Stimulated activated naive CD8-positive, alpha-beta T cell treated with anti-CD3 and anti-CD28 coated beads, Interleukin-15, Interleukin-2, amounts not matched to agents 100 ng/mL and 50 ng/mL, for 24 hours (primary cell): ENCODE results near the gene RAP1GAP2.

Source experiments
- H3K27ac Mint-ChIP-seq: one replicate; pipeline ENCODE4 v1.8.0; 2021; ENCODE audit warnings: mild to moderate bottlenecking, mixed read lengths
- H3K27me3 Mint-ChIP-seq: one replicate; pipeline ENCODE4 v1.8.0; 2021; ENCODE audit warnings: mixed read lengths
- H3K36me3 Mint-ChIP-seq: one replicate; pipeline ENCODE4 v1.8.0; 2021; ENCODE audit warnings: low read depth, mixed read lengths
- H3K4me1 Mint-ChIP-seq: one replicate; pipeline ENCODE4 v1.8.0; 2021; ENCODE audit warnings: low read depth, mixed read lengths
- H3K4me3 Mint-ChIP-seq: one replicate; pipeline ENCODE4 v1.8.0; 2021; ENCODE audit warnings: mild to moderate bottlenecking, mixed read lengths
- H3K9me3 Mint-ChIP-seq: one replicate; pipeline ENCODE4 v1.8.0; 2021; ENCODE audit warnings: mixed read lengths

Gene RAP1GAP2

DNA sequence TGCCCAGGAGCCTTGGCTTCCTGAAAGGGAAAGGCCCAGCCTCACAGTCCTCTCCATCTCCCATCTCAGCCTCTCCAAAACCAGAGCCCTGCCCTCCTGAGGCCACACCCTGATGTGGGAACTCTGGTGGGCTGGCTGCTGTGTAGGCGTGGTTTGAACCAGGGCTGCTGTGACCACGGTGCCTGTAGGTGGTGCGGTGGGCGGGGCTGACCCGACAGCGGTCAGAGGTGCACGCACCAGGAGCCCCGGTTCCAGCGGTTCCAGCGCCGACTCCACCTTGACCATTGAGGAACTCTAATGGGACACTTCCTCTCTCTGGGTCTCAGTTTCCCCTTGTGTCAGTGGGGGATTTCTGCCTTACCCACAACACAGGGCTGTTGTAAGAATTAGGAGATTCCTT lies 2.4 kb downstream of the RAP1GAP2 start:
- H3K27me3 Mint-ChIP-seq: peaks cover 45% of the 10 kb centered on the region
- no peak overlapping the region for H3K27ac Mint-ChIP-seq
- no peaks in the 10 kb centered on the region for H3K9me3 Mint-ChIP-seq
- no peak overlapping the region for H3K4me3 Mint-ChIP-seq
- H3K4me1 Mint-ChIP-seq: peaks cover 54% of the 10 kb centered on the region
- H3K36me3 Mint-ChIP-seq: peaks cover 6% of the 10 kb centered on the region

GRCh38 chr17:2799653-2800052 lies 3.4 kb downstream of the RAP1GAP2 start:
- Mint-ChIP-seq H3K4me1 (peaks cover 44% of the 10 kb centered on the region), H3K9me3 (no peaks in the 10 kb centered on the region), H3K27ac (no peak overlapping the region), H3K36me3 (peaks cover 6% of the 10 kb centered on the region), H3K27me3 (peaks cover 40% of the 10 kb centered on the region), H3K4me3 (no peak overlapping the region)

DNA sequence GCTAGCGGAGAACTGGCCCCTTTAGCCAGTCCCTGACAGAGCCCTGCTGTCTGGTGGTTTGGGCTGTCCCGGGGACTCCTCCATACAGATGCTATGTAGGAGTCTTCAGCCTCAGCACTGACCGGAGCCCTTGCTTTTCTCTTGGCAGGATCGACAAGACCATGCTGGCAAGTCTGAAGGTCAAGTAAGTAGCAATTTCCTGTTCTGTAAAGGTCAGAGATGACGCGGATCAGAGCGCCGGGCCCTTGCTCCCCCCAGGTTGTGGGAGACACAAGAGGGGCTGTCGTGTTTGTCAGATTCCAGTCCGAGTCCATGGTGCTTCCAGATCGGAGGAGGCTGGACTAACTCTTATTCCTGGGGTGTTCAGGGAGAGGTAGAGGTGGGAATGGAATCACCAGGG lies 4.1 kb downstream of the RAP1GAP2 start:
- no peaks in the 10 kb centered on the region for H3K9me3 Mint-ChIP-seq
- peaks cover 6% of the 10 kb centered on the region for H3K36me3 Mint-ChIP-seq
- H3K27ac Mint-ChIP-seq: no peak overlapping the region
- H3K27me3 Mint-ChIP-seq: peaks cover 36% of the 10 kb centered on the region
- H3K4me1 Mint-ChIP-seq: peaks cover 39% of the 10 kb centered on the region
- no peak overlapping the region for H3K4me3 Mint-ChIP-seq

DNA sequence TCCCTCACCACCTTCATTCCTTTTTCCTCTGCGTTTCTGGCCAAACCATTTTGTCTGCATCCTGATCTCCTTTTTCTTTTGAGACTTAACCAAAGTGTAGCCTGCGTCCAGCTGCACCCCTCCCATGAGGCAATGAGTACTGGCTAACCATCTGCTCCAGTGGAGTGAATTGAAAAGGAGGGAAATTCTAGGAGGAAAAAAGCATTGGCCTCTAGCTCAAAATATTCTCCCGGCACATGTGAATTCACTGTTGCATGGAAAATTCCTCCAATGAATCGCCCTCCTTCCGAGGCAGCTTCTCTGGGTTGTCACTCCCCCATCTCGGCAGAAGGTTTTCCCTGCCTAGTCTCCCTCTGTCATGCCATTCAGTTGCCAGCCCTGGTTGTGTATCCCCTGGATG lies 5.6 kb downstream of the RAP1GAP2 start:
- Mint-ChIP-seq H3K27ac (no peak overlapping the region), H3K9me3 (no peaks in the 10 kb centered on the region), H3K4me1 (peaks cover 24% of the 10 kb centered on the region), H3K4me3 (no peak overlapping the region), H3K36me3 (peaks cover 6% of the 10 kb centered on the region), H3K27me3 (peaks cover 27% of the 10 kb centered on the region)

DNA sequence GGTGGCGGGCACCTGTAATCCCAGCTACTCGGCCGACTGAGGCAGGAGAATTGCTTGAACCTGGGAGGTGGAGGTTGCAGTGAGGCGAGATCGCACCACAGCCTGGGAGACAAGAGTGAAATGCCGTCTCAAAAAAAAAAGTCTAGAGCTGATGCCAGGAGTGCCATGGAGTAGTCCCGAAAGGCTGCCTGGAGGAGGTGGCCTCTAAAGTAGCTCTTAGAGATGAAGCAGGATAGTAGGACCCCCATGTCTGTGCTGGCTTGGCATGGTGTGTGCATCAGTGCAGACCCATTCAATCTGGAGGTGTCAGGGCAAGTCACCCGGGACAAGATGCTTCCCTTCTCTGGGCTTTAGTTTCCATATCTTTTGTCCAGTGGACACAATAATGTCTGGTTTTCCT lies 6.3 kb downstream of the RAP1GAP2 start:
- Mint-ChIP-seq H3K36me3 (peaks cover 6% of the 10 kb centered on the region), H3K9me3 (no peaks in the 10 kb centered on the region), H3K4me1 (peaks cover 17% of the 10 kb centered on the region), H3K27ac (no peak overlapping the region), H3K4me3 (no peak overlapping the region), H3K27me3 (peaks cover 21% of the 10 kb centered on the region)

- Mint-ChIP-seq H3K9me3 (no peaks in the 10 kb centered on the region), H3K4me1 (peaks cover 8% of the 10 kb centered on the region), H3K27me3 (peaks cover 17% of the 10 kb centered on the region), H3K36me3 (peaks cover 6% of the 10 kb centered on the region), H3K4me3 (no peak overlapping the region), H3K27ac (no peak overlapping the region)
Measured at GRCh38 chr17:2803386-2803785, 7.1 kb downstream of the RAP1GAP2 start.

DNA sequence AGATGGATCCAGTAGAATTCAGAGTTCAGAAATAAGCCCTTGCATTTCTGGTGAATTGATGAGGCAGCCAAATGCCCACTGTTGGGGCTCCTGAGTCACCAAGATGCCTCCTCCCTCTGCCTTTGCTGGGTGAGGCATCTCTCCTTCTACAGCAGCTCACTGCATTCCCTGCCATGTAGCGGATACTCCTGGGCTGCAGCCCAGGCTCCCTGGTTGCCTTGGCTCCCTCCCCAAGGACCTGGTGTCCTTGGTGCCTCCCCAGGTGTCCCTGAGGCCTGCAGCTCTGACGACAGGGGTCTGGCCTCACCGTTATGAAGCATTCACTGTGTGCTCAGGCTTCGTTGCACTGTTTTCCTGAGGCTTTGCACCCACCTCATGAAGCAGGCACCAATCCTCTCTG lies 7.7 kb downstream of the RAP1GAP2 start:
- Mint-ChIP-seq H3K27ac (no peak overlapping the region), H3K36me3 (peaks cover 6% of the 10 kb centered on the region), H3K4me1 (peaks cover 6% of the 10 kb centered on the region), H3K27me3 (peaks cover 15% of the 10 kb centered on the region), H3K9me3 (no peaks in the 10 kb centered on the region), H3K4me3 (no peak overlapping the region)

DNA sequence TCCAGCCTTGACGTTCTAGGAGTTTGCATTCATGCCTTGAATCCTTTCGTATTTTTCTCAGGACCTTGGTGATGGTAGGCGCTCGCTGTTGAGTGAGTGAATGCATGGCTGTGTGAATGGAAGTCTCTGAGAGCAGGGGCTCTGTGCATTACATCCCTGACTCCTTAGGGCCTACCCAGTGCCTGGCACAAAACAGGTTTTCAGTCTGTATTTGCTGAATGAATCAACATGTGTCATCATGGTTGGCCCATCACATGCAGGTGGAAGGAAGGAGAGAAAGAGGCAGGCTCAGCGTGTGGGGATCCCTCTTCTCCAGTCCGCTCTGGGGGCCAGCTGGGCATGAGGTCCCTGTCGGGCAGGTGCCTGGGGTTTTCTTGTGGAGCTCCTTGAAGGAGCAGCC lies 8.7 kb downstream of the RAP1GAP2 start:
- Mint-ChIP-seq H3K27ac (no peak overlapping the region), H3K4me3 (no peak overlapping the region), H3K36me3 (peaks cover 6% of the 10 kb centered on the region), H3K27me3 (peaks cover 10% of the 10 kb centered on the region), H3K9me3 (no peaks in the 10 kb centered on the region), H3K4me1 (peaks cover 4% of the 10 kb centered on the region)

DNA sequence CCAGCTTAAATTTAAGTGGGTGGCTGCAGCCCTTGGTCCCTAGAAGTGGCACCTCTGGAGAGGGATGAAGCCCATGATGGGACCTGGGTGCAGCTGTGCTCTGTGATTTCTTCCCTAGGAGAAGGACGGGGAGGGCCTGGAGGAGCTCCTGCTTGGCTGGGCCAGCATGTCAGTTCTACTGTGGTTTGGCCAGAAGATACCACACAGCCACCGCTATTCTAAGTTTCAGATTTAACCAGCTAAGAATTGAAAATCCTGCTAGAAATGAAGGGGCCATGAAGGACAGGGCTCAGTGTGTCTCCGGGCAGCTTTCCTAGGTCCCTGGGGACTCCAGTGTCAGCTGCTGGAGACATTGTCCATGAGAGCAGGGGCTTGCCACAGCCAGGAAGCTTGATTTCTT lies 9.7 kb downstream of the RAP1GAP2 start:
- Mint-ChIP-seq H3K9me3 (no peaks in the 10 kb centered on the region), H3K4me3 (no peak overlapping the region), H3K27ac (no peak overlapping the region), H3K36me3 (peaks cover 6% of the 10 kb centered on the region), H3K27me3 (peaks cover 6% of the 10 kb centered on the region), H3K4me1 (peaks cover 3% of the 10 kb centered on the region)

DNA sequence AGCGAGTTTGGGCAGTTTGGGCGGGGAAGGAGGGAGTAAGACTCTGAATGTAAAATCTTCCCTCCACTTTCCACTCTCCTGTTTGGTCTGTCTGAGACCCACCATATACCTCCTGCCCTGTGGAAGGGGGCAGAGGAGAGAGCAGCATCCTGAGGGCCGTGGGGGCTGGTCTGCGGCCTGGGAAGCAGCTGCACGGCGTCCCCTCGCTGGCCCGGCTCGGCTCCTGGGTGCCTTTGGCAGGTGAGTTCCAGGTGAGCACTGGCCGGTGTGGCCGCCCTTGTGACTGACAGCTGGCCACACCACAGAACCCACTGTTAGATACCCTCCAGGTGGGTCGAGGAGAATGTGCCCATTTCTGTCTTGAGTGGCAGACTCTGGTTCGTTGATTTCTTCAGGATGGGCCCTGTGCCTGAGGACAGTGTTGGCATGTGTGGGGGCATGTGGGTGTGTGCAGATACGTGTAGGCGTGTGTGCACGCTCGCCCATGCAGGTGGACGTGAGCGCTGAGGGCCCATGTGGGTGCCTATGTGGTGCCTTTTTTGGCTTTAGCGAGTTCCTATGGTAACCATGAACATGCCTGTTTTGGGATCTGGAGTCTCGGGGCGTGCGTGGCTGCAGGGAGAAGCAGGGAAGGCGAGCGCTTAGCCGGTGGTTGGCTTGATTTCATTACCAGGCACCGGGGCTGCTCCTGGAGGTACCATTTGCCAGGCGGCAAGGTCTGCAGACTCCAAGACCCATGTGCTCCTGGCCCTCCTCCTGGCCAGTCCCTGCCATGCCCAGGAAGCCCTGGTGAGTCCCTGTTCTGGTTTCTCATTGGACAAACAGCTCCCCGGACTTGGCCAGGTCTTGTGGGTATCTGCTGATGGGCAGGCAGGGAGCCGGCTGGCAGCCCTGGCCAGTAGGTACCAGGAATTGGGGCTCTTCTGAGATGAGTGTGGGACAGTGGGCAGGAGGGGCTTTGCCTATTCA lies 12.4 kb downstream of the RAP1GAP2 start:
- Mint-ChIP-seq H3K9me3 (no peaks in the 10 kb centered on the region), H3K27ac (no peak overlapping the region), H3K4me1 (peaks cover 7% of the 10 kb centered on the region), H3K4me3 (no peak overlapping the region), H3K27me3 (peaks cover 13% of the 10 kb centered on the region), H3K36me3 (no peaks in the 10 kb centered on the region)

DNA sequence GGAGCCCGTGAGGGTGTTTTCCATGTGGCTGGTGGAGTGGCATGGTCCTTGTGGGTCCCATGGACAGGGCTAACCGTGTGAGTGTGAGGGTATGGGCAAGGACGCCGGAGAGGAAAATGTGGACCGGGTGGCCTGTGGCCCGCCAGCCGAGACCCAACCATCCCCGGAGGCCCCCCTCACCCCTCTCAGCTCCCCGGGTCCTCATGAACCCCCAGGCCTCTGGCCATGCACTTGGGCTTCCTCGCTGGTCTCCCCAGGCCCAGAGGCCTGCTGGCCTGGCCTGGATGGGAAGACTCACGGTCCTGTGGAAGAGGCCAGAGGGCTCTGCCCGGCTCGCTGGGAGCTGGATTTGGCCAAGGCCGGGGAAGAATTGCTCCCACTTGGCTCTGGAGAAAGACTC lies 13.1 kb downstream of the RAP1GAP2 start:
- H3K36me3 Mint-ChIP-seq: no peaks in the 10 kb centered on the region
- H3K9me3 Mint-ChIP-seq: no peaks in the 10 kb centered on the region
- peaks cover 12% of the 10 kb centered on the region for H3K4me1 Mint-ChIP-seq
- peaks cover 18% of the 10 kb centered on the region for H3K27me3 Mint-ChIP-seq
- H3K27ac Mint-ChIP-seq: no peak overlapping the region
- H3K4me3 Mint-ChIP-seq: no peak overlapping the region

- no peaks in the 10 kb centered on the region for H3K9me3 Mint-ChIP-seq
- no peaks in the 10 kb centered on the region for H3K36me3 Mint-ChIP-seq
- H3K4me3 Mint-ChIP-seq: peak overlapping the region; percentile 30
- peaks cover 25% of the 10 kb centered on the region for H3K27me3 Mint-ChIP-seq
- peaks cover 31% of the 10 kb centered on the region for H3K4me1 Mint-ChIP-seq
- no peak overlapping the region for H3K27ac Mint-ChIP-seq
Measured at GRCh38 chr17:2814049-2814448, 17.8 kb downstream of the RAP1GAP2 start.

- H3K4me1 Mint-ChIP-seq: peaks cover 31% of the 10 kb centered on the region
- H3K27ac Mint-ChIP-seq: no peak overlapping the region
- H3K9me3 Mint-ChIP-seq: no peaks in the 10 kb centered on the region
- H3K36me3 Mint-ChIP-seq: no peaks in the 10 kb centered on the region
- peaks cover 25% of the 10 kb centered on the region for H3K27me3 Mint-ChIP-seq
- peak overlapping the region; percentile 30 for H3K4me3 Mint-ChIP-seq
Measured at GRCh38 chr17:2814481-2815341, 18.5 kb downstream of the RAP1GAP2 start.

- H3K36me3 Mint-ChIP-seq: no peaks in the 10 kb centered on the region
- H3K27ac Mint-ChIP-seq: no peak overlapping the region
- no peak overlapping the region for H3K4me3 Mint-ChIP-seq
- H3K4me1 Mint-ChIP-seq: peaks cover 30% of the 10 kb centered on the region
- H3K9me3 Mint-ChIP-seq: no peaks in the 10 kb centered on the region
- peaks cover 25% of the 10 kb centered on the region for H3K27me3 Mint-ChIP-seq
Measured at GRCh38 chr17:2815781-2816185, 19.5 kb downstream of the RAP1GAP2 start.

DNA sequence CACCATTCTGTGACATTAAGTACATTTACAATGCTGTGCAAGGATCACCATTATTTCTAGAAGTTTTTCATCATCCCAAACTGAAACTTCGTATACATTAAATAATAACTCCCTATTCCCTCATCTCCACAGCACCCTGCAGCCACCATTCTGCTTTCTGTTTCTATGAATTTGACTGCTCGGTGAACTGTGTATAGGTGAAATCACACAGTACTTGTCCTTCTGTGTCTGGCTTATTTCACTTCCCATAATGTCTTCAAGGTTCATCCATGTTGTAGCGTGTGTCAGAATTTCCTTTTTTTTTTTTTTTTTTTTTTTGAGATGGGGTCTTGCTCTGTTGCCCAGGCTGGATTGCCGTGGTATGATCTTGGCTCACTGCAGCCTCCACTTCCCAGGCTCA lies 20.4 kb downstream of the RAP1GAP2 start:
- Mint-ChIP-seq H3K4me3 (no peak overlapping the region), H3K27ac (no peak overlapping the region), H3K36me3 (no peaks in the 10 kb centered on the region), H3K27me3 (peaks cover 25% of the 10 kb centered on the region), H3K4me1 (peaks cover 28% of the 10 kb centered on the region), H3K9me3 (no peaks in the 10 kb centered on the region)
